LNCaP clone FGC (cell line): Measurements from ENCODE around the gene LIF.

Experiments
- DNase-seq: peaks from one replicate; pipeline ENCODE4 v3.0.0-alpha.2; 2011; ENCODE audit warnings: low read depth
- H3K4me3 ChIP-seq: 2 replicates; pipeline ENCODE4 v1.5.1; 2011; ENCODE audit warnings: mild to moderate bottlenecking, low read depth, low read length, control low read depth
- CTCF ChIP-seq: IDR thresholded peaks from 2 replicates; pipeline ENCODE4 v1.5.1; 2012; ENCODE audit warnings: mild to moderate bottlenecking; ENCODE audit not compliant: control insufficient read depth, insufficient read depth; ENCODE audit errors: extremely low read depth

The LIF gene

GRCh38 chr22:30191040-30191701 is 55.4 kb downstream of the LIF start:
- no peak overlapping the region for H3K4me3 ChIP-seq
- TF ChIP-seq CTCF: no peak
- DNase-seq: no peak

- no peak overlapping the region for H3K4me3 ChIP-seq
- DNase-seq: no peak
- TF ChIP-seq CTCF: no peak
Measured at GRCh38 chr22:30190574-30190973, 56.0 kb downstream of the LIF start.
